Neuronal stem cell (in vitro differentiated cells): Measurements from ENCODE around the gene PCNX1.

Experiments used
- DNase-seq: peaks from one replicate; pipeline ENCODE4 v3.0.0-alpha.2; 2013; ENCODE audit warnings: low spot score
- H2AFZ ChIP-seq: one replicate; pipeline ENCODE4 v1.6.1; 2013; ENCODE audit warnings: mild to moderate bottlenecking, low read length, inconsistent platforms
- H2AK5ac ChIP-seq: 2 replicates; pipeline ENCODE4 v1.6.1; 2013; ENCODE audit warnings: low read depth, mild to moderate bottlenecking, inconsistent platforms, low read length, moderate library complexity, mixed read lengths
- H2BK120ac ChIP-seq: 2 replicates; pipeline ENCODE4 v1.6.1; 2013; ENCODE audit warnings: low read depth, mild to moderate bottlenecking, inconsistent platforms, low read length, moderate library complexity, mixed read lengths
- H2BK12ac ChIP-seq: one replicate; pipeline ENCODE4 v1.6.1; 2013; ENCODE audit warnings: low read length, inconsistent platforms
- H2BK15ac ChIP-seq: 2 replicates; pipeline ENCODE4 v1.6.1; 2013; ENCODE audit warnings: mild to moderate bottlenecking, low read length, inconsistent platforms, mixed read lengths
- H2BK5ac ChIP-seq: one replicate; pipeline ENCODE4 v1.6.1; 2013; ENCODE audit warnings: inconsistent platforms, mild to moderate bottlenecking, low read length, moderate library complexity
- H3K14ac ChIP-seq: one replicate; pipeline ENCODE4 v1.6.1; 2013; ENCODE audit warnings: low read length, inconsistent platforms
- H3K18ac ChIP-seq: 2 replicates; pipeline ENCODE4 v1.6.1; 2013; ENCODE audit warnings: low read length, inconsistent platforms
- H3K23ac ChIP-seq: 2 replicates; pipeline ENCODE4 v1.6.1; 2013; ENCODE audit warnings: low read depth, mild to moderate bottlenecking, mixed read lengths, low read length, inconsistent platforms; ENCODE audit not compliant: poor library complexity
- H3K27ac ChIP-seq: replicated peaks from 3 replicates; pipeline ENCODE4 v1.5.1; 2013; ENCODE audit warnings: low read length, inconsistent platforms
- H3K27me3 ChIP-seq, 3 experiments: 2 replicates each; pipeline ENCODE4 v1.6.1; 2013; ENCODE audit warnings: low read length in 3 of 3, mild to moderate bottlenecking in 2 of 3, inconsistent platforms in 1 of 3, low read depth in 1 of 3, mixed read lengths in 1 of 3, moderate library complexity in 1 of 3; ENCODE audit not compliant: control insufficient read depth in 3 of 3, insufficient read depth in 3 of 3
- H3K36me3 ChIP-seq, 2 donors: replicated peaks in 1 of 2; 2 replicates each; pipeline ENCODE4 v1.6.1; 2013; ENCODE audit warnings: low read length in 2 of 2; ENCODE audit not compliant: control insufficient read depth in 2 of 2, insufficient read depth in 2 of 2
- H3K4ac ChIP-seq: 2 replicates; pipeline ENCODE4 v1.6.1; 2013; ENCODE audit warnings: inconsistent platforms, mild to moderate bottlenecking, low read length, moderate library complexity
- H3K4me1 ChIP-seq, 2 donors: 1 replicate in 1 of 2; 2 replicates in 1 of 2; pipeline ENCODE4 v1.6.1; 2013; ENCODE audit warnings: low read length in 2 of 2, low read depth in 1 of 2; ENCODE audit not compliant: control insufficient read depth in 2 of 2, insufficient read depth in 1 of 2
- H3K4me2 ChIP-seq: one replicate; pipeline ENCODE4 v1.6.1; 2013; ENCODE audit warnings: mild to moderate bottlenecking, low read length, inconsistent platforms; ENCODE audit not compliant: insufficient read depth, poor library complexity, severe bottlenecking
- H3K4me3 ChIP-seq, 2 donors: 2 replicates each; pipeline ENCODE4 v1.5.1; 2013; ENCODE audit warnings: low read length in 2 of 2, mild to moderate bottlenecking in 2 of 2, inconsistent platforms in 1 of 2, moderate library complexity in 1 of 2
- H3K79me1 ChIP-seq: one replicate; pipeline ENCODE4 v1.6.1; 2013; ENCODE audit warnings: low read depth, mild to moderate bottlenecking, inconsistent platforms, low read length, moderate library complexity
- H3K9ac ChIP-seq: one replicate; pipeline ENCODE4 v1.6.1; 2013; ENCODE audit warnings: mild to moderate bottlenecking, low read depth, low read length, inconsistent platforms; ENCODE audit not compliant: poor library complexity
- H3K9me3 ChIP-seq, 2 donors: replicated peaks in 1 of 2; 2 replicates each; pipeline versions ENCODE3 to v1.6.1; 2013; ENCODE audit warnings: low read length in 2 of 2, mild to moderate bottlenecking in 2 of 2, inconsistent platforms in 1 of 2, low read depth in 1 of 2, mixed read lengths in 1 of 2, moderate library complexity in 1 of 2; ENCODE audit not compliant: control insufficient read depth in 2 of 2, insufficient read depth in 1 of 2
- H4K8ac ChIP-seq: one replicate; pipeline ENCODE4 v1.6.1; 2013; ENCODE audit warnings: low read depth, mild to moderate bottlenecking, inconsistent platforms, low read length, moderate library complexity
- H4K91ac ChIP-seq: one replicate; pipeline ENCODE4 v1.6.1; 2013; ENCODE audit warnings: low read length, low read depth, mild to moderate bottlenecking, inconsistent platforms; ENCODE audit not compliant: poor library complexity
- WGBS, 2 donors: extraction: QIAGEN DNeasy Blood & Tissue Kit; methylation state at CpG; one replicate each; pipeline ENCODE4 v1.1.7; 2013; ENCODE audit warnings: missing lambda C conversion rate in 2 of 2, mixed read lengths in 1 of 2; ENCODE audit not compliant: insufficient read length in 2 of 2, insufficient replicate concordance in 1 of 2; ENCODE audit errors: extremely low coverage in 2 of 2; 5-methylcytosine and 5-hydroxymethylcytosine counted together

The PCNX1 gene

GRCh38 chr14:70956511-70956910 is 49.3 kb downstream of the PCNX1 start:
- Histone ChIP-seq H3K23ac (no peak overlapping the region), H3K4me2 (no peak overlapping the region), H2BK120ac (no peak overlapping the region), H3K4me1 (no peaks in the 10 kb centered on the region), H3K4me3 (no peak overlapping the region), H3K27me3 (no peaks in the 10 kb centered on the region), H2BK5ac (no peak overlapping the region), H3K9me3 (no peaks in the 10 kb centered on the region), H3K9ac (no peak overlapping the region), H2BK15ac (no peak overlapping the region), H3K79me1 (no peaks in the 10 kb centered on the region), H3K36me3 (peaks cover 0 to 40% of the 10 kb centered on the region in 2 donors), H4K8ac (no peak overlapping the region), H3K14ac (no peak overlapping the region), H4K91ac (no peak overlapping the region), H2AFZ (no peak overlapping the region), H3K18ac (no peak overlapping the region), H2BK12ac (no peak overlapping the region), H2AK5ac (no peak overlapping the region), H3K4ac (no peak overlapping the region), H3K27ac (no peak overlapping the region)
- DNase-seq: no peak
- no CpG with 5 or more reads among the region's 3 CpGs for WGBS, 2 donors

GRCh38 chr14:70957710-70958109 is 50.5 kb downstream of the PCNX1 start:
- Histone ChIP-seq H2BK5ac (no peak overlapping the region), H3K4me1 (no peaks in the 10 kb centered on the region), H3K4me3 (no peak overlapping the region), H3K4ac (no peak overlapping the region), H3K18ac (no peak overlapping the region), H3K79me1 (no peaks in the 10 kb centered on the region), H2AK5ac (no peak overlapping the region), H3K27me3 (no peaks in the 10 kb centered on the region), H3K9me3 (no peaks in the 10 kb centered on the region), H4K91ac (no peak overlapping the region), H2BK120ac (no peak overlapping the region), H2AFZ (no peak overlapping the region), H3K27ac (no peak overlapping the region), H2BK12ac (no peak overlapping the region), H3K4me2 (no peak overlapping the region), H2BK15ac (no peak overlapping the region), H3K9ac (no peak overlapping the region), H3K23ac (no peak overlapping the region), H4K8ac (no peak overlapping the region), H3K36me3 (peaks cover 2 to 39% of the 10 kb centered on the region in 2 donors), H3K14ac (no peak overlapping the region)
- WGBS, 2 donors: no CpG with 5 or more reads among the region's 2 CpGs
- no peak for DNase-seq

- Histone ChIP-seq H2AK5ac (no peak overlapping the region), H2BK5ac (no peak overlapping the region), H3K4me2 (no peak overlapping the region), H3K4me1 (no peaks in the 10 kb centered on the region), H3K9me3 (no peaks in the 10 kb centered on the region), H2AFZ (no peak overlapping the region), H2BK15ac (no peak overlapping the region), H4K91ac (no peak overlapping the region), H2BK120ac (no peak overlapping the region), H3K4ac (no peak overlapping the region), H3K27me3 (no peaks in the 10 kb centered on the region), H4K8ac (no peak overlapping the region), H3K4me3 (no peak overlapping the region), H2BK12ac (no peak overlapping the region), H3K27ac (no peak overlapping the region), H3K79me1 (no peaks in the 10 kb centered on the region), H3K36me3 (peaks cover 2 to 57% of the 10 kb centered on the region in 2 donors), H3K23ac (no peak overlapping the region), H3K9ac (no peak overlapping the region), H3K18ac (no peak overlapping the region), H3K14ac (no peak overlapping the region)
- DNase-seq: no peak
- no CpG with 5 or more reads among the region's 2 CpGs for WGBS, 2 donors
Observed at GRCh38 chr14:70962935-70963334, 55.7 kb downstream of the PCNX1 start.

GRCh38 chr14:70964492-70964891 is 57.2 kb downstream of the PCNX1 start:
- H2AK5ac ChIP-seq: no peak overlapping the region
- peaks cover 5 to 66% of the 10 kb centered on the region in 2 donors for H3K36me3 ChIP-seq
- no peak overlapping the region for H3K4me2 ChIP-seq
- no peak overlapping the region for H2BK15ac ChIP-seq
- whole genome bisulfite sequencing, 2 donors: no CpG with 5 or more reads among the region's 3 CpGs
- no peaks in the 10 kb centered on the region for H3K9me3 ChIP-seq
- no peak overlapping the region for H2BK120ac ChIP-seq
- H3K4me1 ChIP-seq: no peaks in the 10 kb centered on the region
- H3K27ac ChIP-seq: no peak overlapping the region
- no peak overlapping the region for H3K9ac ChIP-seq
- no peak overlapping the region for H2BK12ac ChIP-seq
- no peak overlapping the region for H2AFZ ChIP-seq
- H3K18ac ChIP-seq: no peak overlapping the region
- no peaks in the 10 kb centered on the region for H3K27me3 ChIP-seq
- DNase-seq: no peak
- H2BK5ac ChIP-seq: no peak overlapping the region
- H4K8ac ChIP-seq: no peak overlapping the region
- no peak overlapping the region for H4K91ac ChIP-seq
- H3K4ac ChIP-seq: no peak overlapping the region
- H3K23ac ChIP-seq: no peak overlapping the region
- H3K4me3 ChIP-seq: no peak overlapping the region
- H3K14ac ChIP-seq: no peak overlapping the region
- no peaks in the 10 kb centered on the region for H3K79me1 ChIP-seq
